Measurements from ENCODE around the gene APC2.

APC2 gene

DNA sequence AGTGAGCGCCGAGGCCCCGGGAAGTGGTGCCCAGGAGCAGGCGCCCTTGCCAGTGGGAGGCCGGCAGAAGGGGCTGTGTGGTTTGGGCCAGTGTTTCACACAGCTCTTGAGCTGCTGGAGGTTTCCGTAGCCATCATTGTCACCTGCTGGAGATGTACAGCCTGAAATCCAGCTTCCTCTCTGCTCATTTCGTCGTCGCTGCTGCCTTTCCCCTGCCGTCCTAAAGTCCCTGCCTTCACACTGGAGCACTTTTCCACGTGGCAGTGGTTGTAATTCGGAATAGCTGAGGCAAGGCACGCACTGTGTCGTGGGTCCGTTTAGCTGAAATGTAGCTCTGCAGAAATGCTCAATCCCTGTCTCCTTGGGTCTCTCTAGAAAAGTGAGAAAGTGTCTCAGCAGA, 29.3 kb upstream of the APC2 start:
- Histone ChIP-seq H2AFZ (ENCODE audit: low read depth, low read length) (no peak overlapping the region), H3K4me3 (ENCODE audit: low read length) (no peak overlapping the region), H4K20me1 (ENCODE audit: insufficient read depth, low read length) (peaks cover 90% of the 10 kb centered on the region), H3K9me3 (ENCODE audit: insufficient read depth, low read length) (no peaks in the 10 kb centered on the region), H3K4me1 (ENCODE audit: low read length) (no peaks in the 10 kb centered on the region), H3K9ac (ENCODE audit: low read length) (no peak overlapping the region), H3K79me2 (ENCODE audit: low read length) (peaks cover 98% of the 10 kb centered on the region), H3K27me3 (ENCODE audit: low read depth, low read length) (no peaks in the 10 kb centered on the region), H3K4me2 (ENCODE audit: low read length) (no peak overlapping the region), H3K36me3 (replicated peaks; ENCODE audit: low read depth, low read length) (peaks cover 85% of the 10 kb centered on the region), H3K27ac (ENCODE audit: low read length) (no peak overlapping the region)
- TF ChIP-seq, protein P1, sequence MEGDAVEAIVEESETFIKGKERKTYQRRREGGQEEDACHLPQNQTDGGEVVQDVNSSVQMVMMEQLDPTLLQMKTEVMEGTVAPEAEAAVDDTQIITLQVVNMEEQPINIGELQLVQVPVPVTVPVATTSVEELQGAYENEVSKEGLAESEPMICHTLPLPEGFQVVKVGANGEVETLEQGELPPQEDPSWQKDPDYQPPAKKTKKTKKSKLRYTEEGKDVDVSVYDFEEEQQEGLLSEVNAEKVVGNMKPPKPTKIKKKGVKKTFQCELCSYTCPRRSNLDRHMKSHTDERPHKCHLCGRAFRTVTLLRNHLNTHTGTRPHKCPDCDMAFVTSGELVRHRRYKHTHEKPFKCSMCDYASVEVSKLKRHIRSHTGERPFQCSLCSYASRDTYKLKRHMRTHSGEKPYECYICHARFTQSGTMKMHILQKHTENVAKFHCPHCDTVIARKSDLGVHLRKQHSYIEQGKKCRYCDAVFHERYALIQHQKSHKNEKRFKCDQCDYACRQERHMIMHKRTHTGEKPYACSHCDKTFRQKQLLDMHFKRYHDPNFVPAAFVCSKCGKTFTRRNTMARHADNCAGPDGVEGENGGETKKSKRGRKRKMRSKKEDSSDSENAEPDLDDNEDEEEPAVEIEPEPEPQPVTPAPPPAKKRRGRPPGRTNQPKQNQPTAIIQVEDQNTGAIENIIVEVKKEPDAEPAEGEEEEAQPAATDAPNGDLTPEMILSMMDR (IDR thresholded peaks at IDR 0.05; ENCODE audit: low read depth, low read length): no peak
- no peak for TF ChIP-seq EZH2phosphoT487 (IDR thresholded peaks at IDR 0.05; ENCODE audit: low read depth)

DNA sequence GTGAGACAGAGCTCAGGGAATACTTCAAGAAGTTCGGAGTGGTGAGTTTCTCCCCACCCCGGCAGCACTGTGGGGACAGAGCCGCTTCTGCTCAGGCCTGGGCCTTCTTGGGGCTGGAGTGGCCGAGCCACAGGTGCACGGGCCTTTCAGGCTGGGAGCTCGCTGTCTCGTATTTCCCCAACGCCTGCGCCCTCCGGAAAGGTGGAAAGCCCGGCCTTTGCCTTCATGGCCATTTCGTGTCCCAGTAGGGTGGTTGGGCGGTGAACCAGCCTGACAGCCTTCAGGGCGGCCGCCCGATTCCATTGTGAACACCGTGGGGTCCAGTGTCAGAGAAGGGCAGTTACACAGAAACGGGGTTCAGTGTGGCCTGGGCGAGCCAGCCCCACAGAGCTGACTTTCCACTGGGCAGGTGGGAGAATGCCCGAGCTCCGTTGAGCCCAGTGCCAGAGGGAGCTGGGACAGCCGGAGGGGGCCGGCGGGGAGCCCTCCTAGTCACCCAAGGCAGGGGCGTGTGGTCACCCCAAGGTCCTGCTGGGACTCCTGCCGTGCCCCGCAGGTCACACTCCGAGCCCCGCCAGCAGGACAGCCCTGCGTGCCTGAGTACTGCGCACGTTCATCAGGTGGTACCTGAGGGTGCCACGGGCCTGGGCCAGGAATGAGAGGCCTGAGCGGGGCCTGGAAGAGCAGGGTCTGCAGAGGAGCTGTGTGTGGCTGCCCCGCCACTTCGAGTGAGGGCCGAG, 28.5 kb upstream of the APC2 start:
- Histone ChIP-seq H3K9me3 (ENCODE audit: insufficient read depth, low read length) (no peaks in the 10 kb centered on the region), H3K79me2 (ENCODE audit: low read length) (peaks cover 98% of the 10 kb centered on the region), H4K20me1 (ENCODE audit: insufficient read depth, low read length) (peaks cover 89% of the 10 kb centered on the region), H3K4me3 (ENCODE audit: low read length) (no peak overlapping the region), H2AFZ (ENCODE audit: low read depth, low read length) (no peak overlapping the region), H3K27ac (ENCODE audit: low read length) (no peak overlapping the region), H3K36me3 (replicated peaks; ENCODE audit: low read depth, low read length) (peaks cover 85% of the 10 kb centered on the region), H3K4me2 (ENCODE audit: low read length) (no peak overlapping the region), H3K4me1 (ENCODE audit: low read length) (no peaks in the 10 kb centered on the region), H3K27me3 (ENCODE audit: low read depth, low read length) (no peaks in the 10 kb centered on the region), H3K9ac (ENCODE audit: low read length) (no peak overlapping the region)
- TF ChIP-seq EZH2phosphoT487 (IDR thresholded peaks at IDR 0.05; ENCODE audit: low read depth): no peak
- TF ChIP-seq, protein P1 (IDR thresholded peaks at IDR 0.05; ENCODE audit: low read depth, low read length): no peak

DNA sequence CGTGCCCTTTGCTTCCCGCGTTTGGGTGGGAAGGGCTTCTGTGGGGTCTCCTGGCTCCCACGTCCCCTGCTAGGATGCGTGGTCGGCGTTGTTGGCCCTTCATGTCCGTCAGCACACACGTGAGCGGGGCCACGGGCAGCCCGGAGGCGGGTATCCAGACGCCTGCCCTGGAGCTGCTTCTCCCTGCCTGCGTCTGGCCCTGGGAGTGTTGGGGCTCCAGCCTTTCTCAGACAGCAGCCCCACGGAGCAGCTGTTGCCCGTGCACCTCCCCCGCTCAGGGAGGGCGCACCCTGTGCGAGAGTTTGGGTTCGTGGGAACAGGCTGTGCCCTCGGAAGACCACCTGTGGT, 28.0 kb upstream of the APC2 start:
- Histone ChIP-seq H3K9ac (ENCODE audit: low read length) (no peak overlapping the region), H3K4me3 (ENCODE audit: low read length) (no peak overlapping the region), H3K36me3 (replicated peaks; ENCODE audit: low read depth, low read length) (peaks cover 85% of the 10 kb centered on the region), H3K9me3 (ENCODE audit: insufficient read depth, low read length) (no peaks in the 10 kb centered on the region), H3K27ac (ENCODE audit: low read length) (no peak overlapping the region), H2AFZ (ENCODE audit: low read depth, low read length) (no peak overlapping the region), H3K79me2 (ENCODE audit: low read length) (peaks cover 98% of the 10 kb centered on the region), H3K27me3 (ENCODE audit: low read depth, low read length) (no peaks in the 10 kb centered on the region), H4K20me1 (ENCODE audit: insufficient read depth, low read length) (peaks cover 89% of the 10 kb centered on the region), H3K4me2 (ENCODE audit: low read length) (no peak overlapping the region), H3K4me1 (ENCODE audit: low read length) (no peaks in the 10 kb centered on the region)
- no peak for TF ChIP-seq EZH2phosphoT487 (IDR thresholded peaks at IDR 0.05; ENCODE audit: low read depth)
- TF ChIP-seq, protein P1 (IDR thresholded peaks at IDR 0.05; ENCODE audit: low read depth, low read length): no peak

DNA sequence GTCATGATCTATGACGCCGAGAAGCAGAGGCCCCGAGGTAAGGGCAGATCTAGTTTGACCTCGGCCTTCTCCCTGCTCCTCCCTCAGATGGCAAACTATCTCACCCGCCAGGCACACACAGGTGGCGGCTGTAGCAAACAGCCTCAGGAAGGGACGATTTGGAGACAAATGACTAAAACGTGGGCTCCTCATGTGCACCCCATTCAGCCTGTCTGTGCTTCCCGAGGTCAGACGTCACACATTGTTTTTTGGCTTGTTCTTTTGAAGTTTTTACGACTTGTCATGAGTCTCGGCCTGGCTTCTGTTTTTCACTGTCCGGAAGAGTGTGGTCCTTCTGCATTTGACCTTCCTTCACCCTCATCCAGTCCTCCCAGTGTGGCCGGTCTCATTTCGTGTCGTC, 27.6 kb upstream of the APC2 start:
- H3K36me3 ChIP-seq (replicated peaks; ENCODE audit: low read depth, low read length): peaks cover 86% of the 10 kb centered on the region
- H3K4me1 ChIP-seq (ENCODE audit: low read length): no peaks in the 10 kb centered on the region
- TF ChIP-seq, protein P1 (IDR thresholded peaks at IDR 0.05; ENCODE audit: low read depth, low read length): no peak
- H2AFZ ChIP-seq (ENCODE audit: low read depth, low read length): no peak overlapping the region
- H3K4me2 ChIP-seq (ENCODE audit: low read length): no peak overlapping the region
- no peaks in the 10 kb centered on the region for H3K9me3 ChIP-seq (ENCODE audit: insufficient read depth, low read length)
- no peaks in the 10 kb centered on the region for H3K27me3 ChIP-seq (ENCODE audit: low read depth, low read length)
- H3K9ac ChIP-seq (ENCODE audit: low read length): no peak overlapping the region
- H3K27ac ChIP-seq (ENCODE audit: low read length): no peak overlapping the region
- H4K20me1 ChIP-seq (ENCODE audit: insufficient read depth, low read length): peaks cover 89% of the 10 kb centered on the region
- H3K4me3 ChIP-seq (ENCODE audit: low read length): no peak overlapping the region
- peaks cover 98% of the 10 kb centered on the region for H3K79me2 ChIP-seq (ENCODE audit: low read length)
